ENCODE measurements around the gene ATP6V1C2. TPM values are rescaled to one million over a fixed set of nuclear protein-coding genes. Genes with fewer than 3 reads are reported as not detected.
"Not testable (repeated sequence)": the region's sequence is repeated elsewhere in the genome, so short reads cannot be mapped to it uniquely, and the experiment has no call there.

The ATP6V1C2 gene
- polyA plus RNA-seq, 1 donor from 2014 or later: not detected

DNA sequence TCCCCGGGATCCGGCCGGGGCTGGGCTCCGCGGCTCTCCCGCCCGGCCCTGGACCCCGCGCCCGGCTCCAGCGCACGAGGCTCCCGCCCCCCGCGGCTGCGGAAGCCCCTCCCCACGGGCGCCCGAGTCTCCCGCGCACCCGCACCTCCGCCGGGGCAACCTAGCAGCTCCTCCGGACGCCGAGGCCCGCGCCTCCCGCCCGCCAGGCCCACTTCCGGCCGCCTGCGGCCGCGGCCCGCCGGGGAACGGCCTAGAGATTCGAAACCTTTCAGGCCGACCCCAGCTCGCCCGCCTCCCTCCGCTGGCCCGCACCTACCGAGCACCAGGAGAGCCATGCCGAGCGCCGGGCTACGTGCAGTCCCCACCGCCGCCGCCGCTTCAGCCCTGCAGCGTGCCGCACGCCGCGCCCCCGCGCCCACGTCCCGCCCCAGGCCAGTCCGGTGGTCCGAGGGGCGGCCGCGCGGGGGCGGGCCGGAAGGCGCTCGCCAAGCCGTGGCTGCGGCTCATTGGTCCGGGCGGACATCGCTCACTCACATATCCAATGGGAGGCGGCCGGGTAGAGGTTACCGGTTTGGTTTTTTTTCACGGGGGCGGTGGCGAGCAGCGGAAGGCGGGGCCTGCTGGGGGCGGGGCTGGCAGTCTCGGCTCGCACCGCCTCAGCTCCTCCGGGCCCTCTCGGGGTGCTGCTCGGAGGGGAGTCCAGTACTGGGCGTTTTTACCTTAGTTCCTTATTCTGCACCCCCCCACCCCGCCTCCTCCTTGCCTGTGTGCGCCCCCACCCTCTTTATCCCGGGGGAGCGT is 91.1 kb downstream of the ATP6V1C2 start, which contains the start of gene PDIA6:
Gene PDIA6, minus strand, starts transcription at position 424 of the 801 bp plus-strand sequence. Its CDS starts 89 bp downstream, at position 335.
- TF ChIP-seq EP300 (conservative IDR thresholded peaks at IDR 0.05; ENCODE audit: poor library complexity, severe bottlenecking) (peak; percentile 44), EZH2 (IDR thresholded peaks at IDR 0.05; ENCODE audit: borderline replicate concordance, insufficient read depth, low read length, poor library complexity, severe bottlenecking) (no peak), MXI1 (conservative IDR thresholded peaks at IDR 0.05; ENCODE audit: poor library complexity, severe bottlenecking) (peak; percentile 87), SMC3 (conservative IDR thresholded peaks at IDR 0.05; ENCODE audit: poor library complexity) (peak; percentile 19), TAF1 (IDR thresholded peaks at IDR 0.05; ENCODE audit: low read depth) (no peak), POLR2AphosphoS5 (IDR thresholded peaks at IDR 0.05) (peak; percentile 69)
- TF ChIP-seq, protein P1, sequence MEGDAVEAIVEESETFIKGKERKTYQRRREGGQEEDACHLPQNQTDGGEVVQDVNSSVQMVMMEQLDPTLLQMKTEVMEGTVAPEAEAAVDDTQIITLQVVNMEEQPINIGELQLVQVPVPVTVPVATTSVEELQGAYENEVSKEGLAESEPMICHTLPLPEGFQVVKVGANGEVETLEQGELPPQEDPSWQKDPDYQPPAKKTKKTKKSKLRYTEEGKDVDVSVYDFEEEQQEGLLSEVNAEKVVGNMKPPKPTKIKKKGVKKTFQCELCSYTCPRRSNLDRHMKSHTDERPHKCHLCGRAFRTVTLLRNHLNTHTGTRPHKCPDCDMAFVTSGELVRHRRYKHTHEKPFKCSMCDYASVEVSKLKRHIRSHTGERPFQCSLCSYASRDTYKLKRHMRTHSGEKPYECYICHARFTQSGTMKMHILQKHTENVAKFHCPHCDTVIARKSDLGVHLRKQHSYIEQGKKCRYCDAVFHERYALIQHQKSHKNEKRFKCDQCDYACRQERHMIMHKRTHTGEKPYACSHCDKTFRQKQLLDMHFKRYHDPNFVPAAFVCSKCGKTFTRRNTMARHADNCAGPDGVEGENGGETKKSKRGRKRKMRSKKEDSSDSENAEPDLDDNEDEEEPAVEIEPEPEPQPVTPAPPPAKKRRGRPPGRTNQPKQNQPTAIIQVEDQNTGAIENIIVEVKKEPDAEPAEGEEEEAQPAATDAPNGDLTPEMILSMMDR (IDR thresholded peaks at IDR 0.05; ENCODE audit: poor library complexity, severe bottlenecking): peak; percentile 48
- Histone ChIP-seq H3F3A (ENCODE audit: insufficient read depth, low read length, poor library complexity, severe bottlenecking) (no peaks in the 10 kb centered on the region), H3K9me2 (ENCODE audit: insufficient read depth, low read length) (no peaks in the 10 kb centered on the region), H4K20me1 (ENCODE audit: insufficient read depth) (no peaks in the 10 kb centered on the region), H3K4me2 (ENCODE audit: low read length) (peak within 1 kb of the TSS; percentile 84), H3K36me3 (ENCODE audit: insufficient read depth, low read length) (no peaks in the 10 kb centered on the region), H3K27me3 (ENCODE audit: insufficient read depth, low read depth, low read length) (no peaks in the 10 kb centered on the region), H3K9me3 (ENCODE audit: low read length) (no peaks in the 10 kb centered on the region), H3K9ac (ENCODE audit: low read length) (peak within 1 kb of the TSS; percentile 80), H3K4me3 (ENCODE audit: low read length) (peak within 1 kb of the TSS; percentile 69), H3K27ac (ENCODE audit: low read length) (peak within 1 kb of the TSS; percentile 47), H3K79me2 (replicated peaks; ENCODE audit: insufficient read depth, low read length) (peaks cover 46% of the 10 kb centered on the region), H2AFZ (ENCODE audit: low read depth, low read length) (peak within 1 kb of the TSS; percentile 33)

DNA sequence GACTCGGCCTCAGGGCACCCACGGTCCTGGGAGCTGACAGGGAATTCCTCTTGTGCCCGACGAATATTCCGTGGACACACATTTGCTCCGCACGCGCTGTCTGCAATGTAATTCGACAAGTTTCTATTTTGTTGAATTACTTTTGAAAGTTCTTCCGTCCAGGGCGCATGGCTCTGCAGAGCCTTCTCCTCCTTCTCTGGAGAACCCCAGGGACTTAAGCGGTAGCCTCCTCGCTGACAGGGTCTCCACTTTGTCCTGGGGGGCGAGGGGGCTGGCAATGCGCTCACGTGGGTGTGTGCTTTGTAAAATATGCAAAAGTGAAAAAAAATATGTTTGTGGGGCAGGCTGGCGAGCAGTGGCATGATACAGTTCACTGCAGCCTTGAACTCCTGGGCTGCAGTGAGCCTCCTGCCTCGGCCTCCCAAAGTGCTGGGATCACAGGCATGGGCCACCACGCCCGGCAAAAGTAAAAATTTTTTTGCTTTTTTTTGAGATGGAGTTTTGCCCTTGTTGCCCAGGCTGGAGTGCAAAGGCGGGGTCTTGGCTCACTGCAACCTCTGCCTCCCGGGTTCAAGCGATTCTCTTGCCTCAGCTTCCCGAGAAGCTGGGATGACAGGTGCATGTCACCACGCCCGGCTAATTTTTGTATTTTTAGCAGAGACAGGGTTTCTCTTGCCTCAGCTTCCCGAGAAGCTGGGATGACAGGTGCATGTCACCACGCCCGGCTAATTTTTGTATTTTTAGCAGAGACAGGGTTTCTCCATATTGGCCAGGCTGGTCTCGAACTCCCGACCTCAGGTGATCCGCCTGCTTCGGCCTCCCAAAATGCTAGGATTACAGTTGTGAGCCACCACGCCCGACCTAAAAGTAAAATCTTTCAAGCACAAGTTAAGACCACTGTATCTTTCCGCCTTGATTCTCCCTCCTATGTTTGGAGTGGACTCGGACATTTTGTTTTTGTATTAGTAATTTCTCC is 92.0 kb downstream of the ATP6V1C2 start:
- not testable (repeated sequence) for H3K36me3 ChIP-seq (ENCODE audit: insufficient read depth, low read length); H3K27ac ChIP-seq (ENCODE audit: low read length)

DNA sequence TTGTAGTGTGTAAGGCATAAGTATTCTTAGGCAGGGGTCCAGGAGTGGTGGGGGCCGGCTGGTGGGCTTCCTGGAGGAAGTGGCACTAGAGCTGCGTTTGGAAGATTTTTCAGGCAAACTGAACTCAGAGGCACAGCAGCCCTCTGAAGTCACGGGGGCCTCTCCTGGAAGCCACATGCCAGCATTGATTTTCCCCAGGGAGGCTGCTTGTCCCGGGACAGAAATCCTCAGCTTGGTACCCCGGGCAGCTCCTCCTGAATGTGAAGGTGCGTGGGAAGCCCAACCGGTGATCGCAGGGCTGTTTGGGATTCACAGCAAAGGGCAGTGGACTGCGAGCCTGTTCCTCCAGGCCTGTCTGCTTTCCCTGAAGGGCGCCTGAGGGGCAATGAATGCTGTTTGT is 92.7 kb downstream of the ATP6V1C2 start:
- Histone ChIP-seq H3K4me3 (ENCODE audit: low read length) (no peak overlapping the region), H2AFZ (ENCODE audit: low read depth, low read length) (no peak overlapping the region), H3K27ac (ENCODE audit: low read length) (no peak overlapping the region), H3K9me3 (ENCODE audit: low read length) (no peaks in the 10 kb centered on the region), H3K9me2 (ENCODE audit: insufficient read depth, low read length) (no peaks in the 10 kb centered on the region), H3K4me2 (ENCODE audit: low read length) (no peak overlapping the region), H3K79me2 (replicated peaks; ENCODE audit: insufficient read depth, low read length) (peaks cover 31% of the 10 kb centered on the region), H3K27me3 (ENCODE audit: insufficient read depth, low read depth, low read length) (no peaks in the 10 kb centered on the region), H3K9ac (ENCODE audit: low read length) (no peak overlapping the region), H4K20me1 (ENCODE audit: insufficient read depth) (no peaks in the 10 kb centered on the region), H3K36me3 (ENCODE audit: insufficient read depth, low read length) (no peaks in the 10 kb centered on the region), H3F3A (ENCODE audit: insufficient read depth, low read length, poor library complexity, severe bottlenecking) (no peaks in the 10 kb centered on the region)
- TF ChIP-seq POLR2AphosphoS5 (IDR thresholded peaks at IDR 0.05) (no peak), RAD21 (conservative IDR thresholded peaks at IDR 0.05) (no peak)
- TF ChIP-seq, protein P2, sequence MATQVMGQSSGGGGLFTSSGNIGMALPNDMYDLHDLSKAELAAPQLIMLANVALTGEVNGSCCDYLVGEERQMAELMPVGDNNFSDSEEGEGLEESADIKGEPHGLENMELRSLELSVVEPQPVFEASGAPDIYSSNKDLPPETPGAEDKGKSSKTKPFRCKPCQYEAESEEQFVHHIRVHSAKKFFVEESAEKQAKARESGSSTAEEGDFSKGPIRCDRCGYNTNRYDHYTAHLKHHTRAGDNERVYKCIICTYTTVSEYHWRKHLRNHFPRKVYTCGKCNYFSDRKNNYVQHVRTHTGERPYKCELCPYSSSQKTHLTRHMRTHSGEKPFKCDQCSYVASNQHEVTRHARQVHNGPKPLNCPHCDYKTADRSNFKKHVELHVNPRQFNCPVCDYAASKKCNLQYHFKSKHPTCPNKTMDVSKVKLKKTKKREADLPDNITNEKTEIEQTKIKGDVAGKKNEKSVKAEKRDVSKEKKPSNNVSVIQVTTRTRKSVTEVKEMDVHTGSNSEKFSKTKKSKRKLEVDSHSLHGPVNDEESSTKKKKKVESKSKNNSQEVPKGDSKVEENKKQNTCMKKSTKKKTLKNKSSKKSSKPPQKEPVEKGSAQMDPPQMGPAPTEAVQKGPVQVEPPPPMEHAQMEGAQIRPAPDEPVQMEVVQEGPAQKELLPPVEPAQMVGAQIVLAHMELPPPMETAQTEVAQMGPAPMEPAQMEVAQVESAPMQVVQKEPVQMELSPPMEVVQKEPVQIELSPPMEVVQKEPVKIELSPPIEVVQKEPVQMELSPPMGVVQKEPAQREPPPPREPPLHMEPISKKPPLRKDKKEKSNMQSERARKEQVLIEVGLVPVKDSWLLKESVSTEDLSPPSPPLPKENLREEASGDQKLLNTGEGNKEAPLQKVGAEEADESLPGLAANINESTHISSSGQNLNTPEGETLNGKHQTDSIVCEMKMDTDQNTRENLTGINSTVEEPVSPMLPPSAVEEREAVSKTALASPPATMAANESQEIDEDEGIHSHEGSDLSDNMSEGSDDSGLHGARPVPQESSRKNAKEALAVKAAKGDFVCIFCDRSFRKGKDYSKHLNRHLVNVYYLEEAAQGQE (IDR thresholded peaks at IDR 0.05; ENCODE audit: borderline replicate concordance): no peak

More for the DNA sequence above, 92.0 kb downstream of the ATP6V1C2 start:
- H3K27me3 ChIP-seq (ENCODE audit: insufficient read depth, low read depth, low read length); H4K20me1 ChIP-seq (ENCODE audit: insufficient read depth); H3K9me3 ChIP-seq (ENCODE audit: low read length); H3K9me2 ChIP-seq (ENCODE audit: insufficient read depth, low read length); H3F3A ChIP-seq (ENCODE audit: insufficient read depth, low read length, poor library complexity, severe bottlenecking): not testable (repeated sequence)
- Histone ChIP-seq H3K4me2 (ENCODE audit: low read length) (peak overlapping the region; percentile 44), H3K79me2 (replicated peaks; ENCODE audit: insufficient read depth, low read length) (peaks cover 37% of the 10 kb centered on the region), H3K9ac (ENCODE audit: low read length) (peak overlapping the region; percentile 80), H2AFZ (ENCODE audit: low read depth, low read length) (peak overlapping the region; percentile 33), H3K4me3 (ENCODE audit: low read length) (peak overlapping the region; percentile 69)

All from neural cell (in vitro differentiated cells).